ENCODE measurements around the gene PDLIM7. TPM values are rescaled to one million over a fixed set of nuclear protein-coding genes. Genes with fewer than 3 reads are reported as not detected.

PDLIM7 gene
- total RNA-seq, 2 donors from 2014 or later: 196 to 241 TPM

- no peaks in the 10 kb centered on the region for H3K9me3 ChIP-seq (ENCODE audit: control insufficient read depth, low read length)
- H3K36me3 ChIP-seq (ENCODE audit: control insufficient read depth, insufficient read depth, low read length): peaks cover 93% of the 10 kb centered on the region
- Mint-ChIP-seq H3K27ac (no peak overlapping the region), H3K4me3 (no peak overlapping the region), H3K4me1 (no peaks in the 10 kb centered on the region), H3K27me3 (ENCODE audit: insufficient read depth) (no peaks in the 10 kb centered on the region), H3K9me3 (no peaks in the 10 kb centered on the region), H3K36me3 (ENCODE audit: low read depth) (peaks cover 47% of the 10 kb centered on the region)
- WGBS, 2 experiments (ENCODE audit: insufficient coverage in 1 of 2, insufficient read length in 1 of 2): 96 to 98% methylated on average over 8 to 19 of the region's 19 CpGs
- H3K4me3 ChIP-seq (ENCODE audit: low read length): no peak overlapping the region
- H3K27ac ChIP-seq (ENCODE audit: low read depth, low read length): no peak overlapping the region
- H3K9ac ChIP-seq (ENCODE audit: extremely low read depth, low read length, poor library complexity, severe bottlenecking): no peak overlapping the region
- no peaks in the 10 kb centered on the region for H3K4me1 ChIP-seq (ENCODE audit: control insufficient read depth, insufficient read depth, low read length)
- TF ChIP-seq CTCF (conservative IDR thresholded peaks at IDR 0.05): no peak
- no peaks in the 10 kb centered on the region for H3K27me3 ChIP-seq (ENCODE audit: control insufficient read depth, insufficient read depth, low read length, poor library complexity, severe bottlenecking)
- no peak for DNase-seq
Measured at GRCh38 chr5:177523711-177524538, 26.5 kb upstream of the PDLIM7 start.

- Histone ChIP-seq H3K4me3 (ENCODE audit: low read length) (no peak overlapping the region), H3K27ac (ENCODE audit: low read depth, low read length) (no peak overlapping the region), H3K9me3 (ENCODE audit: control insufficient read depth, low read length) (no peaks in the 10 kb centered on the region), H3K27me3 (ENCODE audit: control insufficient read depth, insufficient read depth, low read length, poor library complexity, severe bottlenecking) (no peaks in the 10 kb centered on the region), H3K36me3 (ENCODE audit: control insufficient read depth, insufficient read depth, low read length) (peaks cover 66% of the 10 kb centered on the region), H3K9ac (ENCODE audit: extremely low read depth, low read length, poor library complexity, severe bottlenecking) (no peak overlapping the region), H3K4me1 (ENCODE audit: control insufficient read depth, insufficient read depth, low read length) (no peaks in the 10 kb centered on the region)
- Mint-ChIP-seq H3K9me3 (no peaks in the 10 kb centered on the region), H3K27ac (peak overlapping the region; percentile 30), H3K4me1 (peaks cover 5% of the 10 kb centered on the region), H3K27me3 (ENCODE audit: insufficient read depth) (no peaks in the 10 kb centered on the region), H3K4me3 (no peak overlapping the region), H3K36me3 (ENCODE audit: low read depth) (peaks cover 50% of the 10 kb centered on the region)
- WGBS, 2 experiments (ENCODE audit: insufficient coverage in 1 of 2, insufficient read length in 1 of 2): 88 to 90% methylated on average over 1 to 2 of the region's 2 CpGs
- TF ChIP-seq CTCF (conservative IDR thresholded peaks at IDR 0.05): peak; percentile 49
- DNase-seq: no peak
Measured at GRCh38 chr5:177520916-177521513, 23.6 kb upstream of the PDLIM7 start.

- 91 to 100% methylated on average over 3 of the region's 3 CpGs for WGBS, 2 experiments (ENCODE audit: insufficient coverage in 1 of 2, insufficient read length in 1 of 2)
- Histone ChIP-seq H3K27ac (ENCODE audit: low read depth, low read length) (no peak overlapping the region), H3K36me3 (ENCODE audit: control insufficient read depth, insufficient read depth, low read length) (peaks cover 64% of the 10 kb centered on the region), H3K9ac (ENCODE audit: extremely low read depth, low read length, poor library complexity, severe bottlenecking) (no peak overlapping the region), H3K4me3 (ENCODE audit: low read length) (no peak overlapping the region), H3K4me1 (ENCODE audit: control insufficient read depth, insufficient read depth, low read length) (no peaks in the 10 kb centered on the region), H3K9me3 (ENCODE audit: control insufficient read depth, low read length) (no peaks in the 10 kb centered on the region), H3K27me3 (ENCODE audit: control insufficient read depth, insufficient read depth, low read length, poor library complexity, severe bottlenecking) (no peaks in the 10 kb centered on the region)
- Mint-ChIP-seq H3K27ac (no peak overlapping the region), H3K27me3 (ENCODE audit: insufficient read depth) (no peaks in the 10 kb centered on the region), H3K4me1 (peaks cover 9% of the 10 kb centered on the region), H3K36me3 (ENCODE audit: low read depth) (peaks cover 51% of the 10 kb centered on the region), H3K9me3 (no peaks in the 10 kb centered on the region), H3K4me3 (no peak overlapping the region)
- TF ChIP-seq CTCF (conservative IDR thresholded peaks at IDR 0.05): no peak
- no peak for DNase-seq
Measured at GRCh38 chr5:177520271-177520670, 22.9 kb upstream of the PDLIM7 start.

Measured in endodermal cell (in vitro differentiated cells).